Transverse colon (tissue), 3 donors: Measurements from ENCODE around the gene TP53BP2.

Experiments used
- CTCF ChIP-seq, 5 experiments: fragments of 200-600 bp in 3 of 5; fragments of 450-650 bp in 2 of 5; sonication (generic) in 3 of 5; IDR thresholded peaks; 1 replicate in 2 of 5; 2 replicates in 3 of 5; pipeline ENCODE4 v1.5.1; 2016 to 2017; ENCODE audit warnings: antibody characterized with exemption in 5 of 5, inconsistent platforms in 3 of 5, mild to moderate bottlenecking in 2 of 5, moderate library complexity in 1 of 5
- POLR2A ChIP-seq: fragments of 450-650 bp; IDR thresholded peaks from one replicate; pipeline ENCODE4 v1.6.1; 2016; ENCODE audit warnings: antibody characterized with exemption, mild to moderate bottlenecking, moderate library complexity

- TF ChIP-seq CTCF (IDR thresholded peaks at IDR 0.05) (no peak), POLR2A (no peak)
Measured at GRCh38 chr1:223825767-223826748, 19.7 kb downstream of the TP53BP2 start.
